SK-N-SH treated with all-trans-retinoic acid at 6 μM for 48 hours (cell line): ENCODE data around the gene OR7A5.

ENCODE experiments used
- ATAC-seq: fragments of 200-7000 bp; cut with Tn5 transposase; 3 replicates; pipeline ENCODE4 v1.9.1; 2020; ENCODE audit warnings: mild to moderate bottlenecking, moderate library complexity
- ARNTL ChIP-seq: fragments of 450-650 bp; formaldehyde crosslinking; IDR thresholded peaks from 2 replicates; pipeline ENCODE4 v1.5.0; 2020; ENCODE audit warnings: low read depth, mild to moderate bottlenecking, moderate library complexity, borderline replicate concordance
- BACH2 ChIP-seq: fragments of 250-450 bp; sonication (Bioruptor Pico); IDR thresholded peaks from 2 replicates; pipeline ENCODE4 v1.9.0; 2021; ENCODE audit warnings: mild to moderate bottlenecking, borderline replicate concordance
- CREB5 ChIP-seq: fragments of 250-450 bp; sonication (Bioruptor Pico); IDR thresholded peaks from 2 replicates; pipeline ENCODE4 v1.5.1; 2020; ENCODE audit warnings: low read depth, mild to moderate bottlenecking, moderate library complexity
- CSDC2 ChIP-seq: fragments of 250-450 bp; sonication (Bioruptor Pico); IDR thresholded peaks from 2 replicates; pipeline ENCODE4 v1.5.0; 2020; ENCODE audit warnings: mild to moderate bottlenecking, moderate library complexity
- ESRRG ChIP-seq: fragments of 250-450 bp; sonication (Bioruptor Pico); IDR thresholded peaks from 2 replicates; pipeline ENCODE4 v1.6.1; 2021; ENCODE audit warnings: mild to moderate bottlenecking
- GLIS3 ChIP-seq: fragments of 250-450 bp; sonication (Bioruptor Pico); IDR thresholded peaks from 2 replicates; pipeline ENCODE4 v1.5.0; 2020; ENCODE audit warnings: mild to moderate bottlenecking, moderate library complexity
- ISL1 ChIP-seq: fragments of 250-450 bp; sonication (Bioruptor Pico); IDR thresholded peaks from 2 replicates; pipeline ENCODE4 v2.1.2; 2022; ENCODE audit warnings: mild to moderate bottlenecking, moderate library complexity
- OSR1 ChIP-seq: fragments of 250-450 bp; sonication (Bioruptor Pico); IDR thresholded peaks from 2 replicates; pipeline ENCODE4 v1.8.0; 2022; ENCODE audit warnings: moderate library complexity, mild to moderate bottlenecking, inconsistent platforms
- PPARA ChIP-seq: fragments of 250-450 bp; sonication (Bioruptor Pico); IDR thresholded peaks from 2 replicates; pipeline ENCODE4 v1.5.0; 2020; ENCODE audit warnings: mild to moderate bottlenecking, borderline replicate concordance
- RARB ChIP-seq: fragments of 250-450 bp; sonication (Bioruptor Pico); IDR thresholded peaks from 2 replicates; pipeline ENCODE4 v1.8.0; 2021; ENCODE audit warnings: mild to moderate bottlenecking, moderate library complexity
- SNAI2 ChIP-seq: fragments of 250-450 bp; sonication (Bioruptor Pico); IDR thresholded peaks from 2 replicates; pipeline ENCODE4 v1.5.0; 2020; ENCODE audit warnings: mild to moderate bottlenecking, moderate library complexity
- TOX ChIP-seq: fragments of 250-450 bp; sonication (Bioruptor Pico); IDR thresholded peaks from 2 replicates; pipeline ENCODE4 v1.8.0; 2021; ENCODE audit warnings: mild to moderate bottlenecking, moderate library complexity, borderline replicate concordance
- ZFP3 ChIP-seq: fragments of 250-450 bp; sonication (Bioruptor Pico); IDR thresholded peaks from 2 replicates; pipeline ENCODE4 v1.5.0; 2020; ENCODE audit warnings: mild to moderate bottlenecking, moderate library complexity
- ZFP30 ChIP-seq: fragments of 450-650 bp; formaldehyde crosslinking; IDR thresholded peaks from 2 replicates; pipeline ENCODE4 v1.5.0; 2022; ENCODE audit warnings: mild to moderate bottlenecking, moderate library complexity
- ZNF565 ChIP-seq: fragments of 450-650 bp; formaldehyde crosslinking; conservative IDR thresholded peaks from 2 replicates; pipeline ENCODE4 v1.5.0; 2020; ENCODE audit warnings: low read depth, mild to moderate bottlenecking, moderate library complexity
- ZNF70 ChIP-seq: fragments of 450-650 bp; formaldehyde crosslinking; IDR thresholded peaks from 2 replicates; pipeline ENCODE4 v1.5.0; 2020; ENCODE audit warnings: mild to moderate bottlenecking, moderate library complexity
- ZNF8 ChIP-seq: fragments of 450-650 bp; formaldehyde crosslinking; IDR thresholded peaks from 2 replicates; pipeline ENCODE4 v1.5.0; 2020; ENCODE audit warnings: mild to moderate bottlenecking, moderate library complexity
- TF ChIP-seq, protein P1 (sequence below): fragments of 250-450 bp; sonication (Bioruptor Pico); IDR thresholded peaks from 2 replicates; pipeline ENCODE4 v1.8.0; 2020; ENCODE audit warnings: mild to moderate bottlenecking, moderate library complexity, borderline replicate concordance
- TF ChIP-seq, protein P2 (sequence below): fragments of 250-450 bp; sonication (Bioruptor Pico); IDR thresholded peaks from 2 replicates; pipeline ENCODE4 v1.8.0; 2021; ENCODE audit warnings: low read depth, mild to moderate bottlenecking, moderate library complexity, borderline replicate concordance
- TF ChIP-seq, protein P3 (sequence below): fragments of 250-450 bp; sonication (Bioruptor Pico); IDR thresholded peaks from 2 replicates; pipeline ENCODE4 v1.5.1; 2021; ENCODE audit warnings: mild to moderate bottlenecking, moderate library complexity
- TF ChIP-seq, protein P4 (sequence below): fragments of 250-450 bp; sonication (Bioruptor Pico); IDR thresholded peaks from 2 replicates; pipeline ENCODE4 v1.5.0; 2020; ENCODE audit warnings: mild to moderate bottlenecking, moderate library complexity

Gene OR7A5

DNA sequence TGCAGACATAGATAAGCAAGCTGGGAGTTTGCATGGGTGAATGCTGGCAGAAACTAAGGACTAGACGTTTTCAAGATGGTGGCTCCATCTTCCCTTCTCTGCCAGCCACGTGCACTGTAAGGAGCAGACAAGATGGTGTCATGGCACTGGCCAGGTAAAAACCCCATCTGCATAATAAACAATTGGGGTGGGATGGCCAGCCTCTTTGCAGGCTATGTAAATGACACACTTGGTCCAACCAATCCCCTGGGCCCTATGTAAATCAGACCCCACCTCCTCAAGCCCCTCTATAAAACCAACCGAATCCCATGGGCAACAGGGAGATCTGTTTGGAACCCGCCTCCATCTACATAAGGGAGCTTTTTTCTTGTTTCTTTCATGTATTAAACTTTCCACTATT lies 2.4 kb upstream of the OR7A5 start:
- TF ChIP-seq, protein P1, sequence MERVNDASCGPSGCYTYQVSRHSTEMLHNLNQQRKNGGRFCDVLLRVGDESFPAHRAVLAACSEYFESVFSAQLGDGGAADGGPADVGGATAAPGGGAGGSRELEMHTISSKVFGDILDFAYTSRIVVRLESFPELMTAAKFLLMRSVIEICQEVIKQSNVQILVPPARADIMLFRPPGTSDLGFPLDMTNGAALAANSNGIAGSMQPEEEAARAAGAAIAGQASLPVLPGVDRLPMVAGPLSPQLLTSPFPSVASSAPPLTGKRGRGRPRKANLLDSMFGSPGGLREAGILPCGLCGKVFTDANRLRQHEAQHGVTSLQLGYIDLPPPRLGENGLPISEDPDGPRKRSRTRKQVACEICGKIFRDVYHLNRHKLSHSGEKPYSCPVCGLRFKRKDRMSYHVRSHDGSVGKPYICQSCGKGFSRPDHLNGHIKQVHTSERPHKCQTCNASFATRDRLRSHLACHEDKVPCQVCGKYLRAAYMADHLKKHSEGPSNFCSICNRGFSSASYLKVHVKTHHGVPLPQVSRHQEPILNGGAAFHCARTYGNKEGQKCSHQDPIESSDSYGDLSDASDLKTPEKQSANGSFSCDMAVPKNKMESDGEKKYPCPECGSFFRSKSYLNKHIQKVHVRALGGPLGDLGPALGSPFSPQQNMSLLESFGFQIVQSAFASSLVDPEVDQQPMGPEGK (CRISPR knock-in tag) = no peak
- TF ChIP-seq, protein P2, sequence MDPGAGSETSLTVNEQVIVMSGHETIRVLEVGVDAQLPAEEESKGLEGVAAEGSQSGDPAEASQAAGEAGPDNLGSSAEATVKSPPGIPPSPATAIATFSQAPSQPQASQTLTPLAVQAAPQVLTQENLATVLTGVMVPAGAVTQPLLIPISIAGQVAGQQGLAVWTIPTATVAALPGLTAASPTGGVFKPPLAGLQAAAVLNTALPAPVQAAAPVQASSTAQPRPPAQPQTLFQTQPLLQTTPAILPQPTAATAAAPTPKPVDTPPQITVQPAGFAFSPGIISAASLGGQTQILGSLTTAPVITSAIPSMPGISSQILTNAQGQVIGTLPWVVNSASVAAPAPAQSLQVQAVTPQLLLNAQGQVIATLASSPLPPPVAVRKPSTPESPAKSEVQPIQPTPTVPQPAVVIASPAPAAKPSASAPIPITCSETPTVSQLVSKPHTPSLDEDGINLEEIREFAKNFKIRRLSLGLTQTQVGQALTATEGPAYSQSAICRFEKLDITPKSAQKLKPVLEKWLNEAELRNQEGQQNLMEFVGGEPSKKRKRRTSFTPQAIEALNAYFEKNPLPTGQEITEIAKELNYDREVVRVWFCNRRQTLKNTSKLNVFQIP (CRISPR knock-in tag) = no peak
- TF ChIP-seq GLIS3 (CRISPR knock-in tag) (no peak), PPARA (CRISPR knock-in tag) (no peak), OSR1 (CRISPR knock-in tag) (no peak), TOX (CRISPR knock-in tag) (no peak), ZNF70 (CRISPR knock-in tag) (no peak), ESRRG (CRISPR knock-in tag) (no peak), ZNF8 (CRISPR knock-in tag) (no peak), ZFP30 (no peak), RARB (no peak), ZNF565 (CRISPR knock-in tag) (no peak), CREB5 (CRISPR knock-in tag) (no peak), BACH2 (CRISPR knock-in tag) (no peak), CSDC2 (CRISPR knock-in tag) (no peak), ZFP3 (no peak), SNAI2 (CRISPR knock-in tag) (no peak)
- TF ChIP-seq, protein P3, sequence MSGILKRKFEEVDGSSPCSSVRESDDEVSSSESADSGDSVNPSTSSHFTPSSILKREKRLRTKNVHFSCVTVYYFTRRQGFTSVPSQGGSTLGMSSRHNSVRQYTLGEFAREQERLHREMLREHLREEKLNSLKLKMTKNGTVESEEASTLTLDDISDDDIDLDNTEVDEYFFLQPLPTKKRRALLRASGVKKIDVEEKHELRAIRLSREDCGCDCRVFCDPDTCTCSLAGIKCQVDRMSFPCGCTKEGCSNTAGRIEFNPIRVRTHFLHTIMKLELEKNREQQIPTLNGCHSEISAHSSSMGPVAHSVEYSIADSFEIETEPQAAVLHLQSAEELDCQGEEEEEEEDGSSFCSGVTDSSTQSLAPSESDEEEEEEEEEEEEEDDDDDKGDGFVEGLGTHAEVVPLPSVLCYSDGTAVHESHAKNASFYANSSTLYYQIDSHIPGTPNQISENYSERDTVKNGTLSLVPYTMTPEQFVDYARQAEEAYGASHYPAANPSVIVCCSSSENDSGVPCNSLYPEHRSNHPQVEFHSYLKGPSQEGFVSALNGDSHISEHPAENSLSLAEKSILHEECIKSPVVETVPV = no peak
- TF ChIP-seq, protein P4, sequence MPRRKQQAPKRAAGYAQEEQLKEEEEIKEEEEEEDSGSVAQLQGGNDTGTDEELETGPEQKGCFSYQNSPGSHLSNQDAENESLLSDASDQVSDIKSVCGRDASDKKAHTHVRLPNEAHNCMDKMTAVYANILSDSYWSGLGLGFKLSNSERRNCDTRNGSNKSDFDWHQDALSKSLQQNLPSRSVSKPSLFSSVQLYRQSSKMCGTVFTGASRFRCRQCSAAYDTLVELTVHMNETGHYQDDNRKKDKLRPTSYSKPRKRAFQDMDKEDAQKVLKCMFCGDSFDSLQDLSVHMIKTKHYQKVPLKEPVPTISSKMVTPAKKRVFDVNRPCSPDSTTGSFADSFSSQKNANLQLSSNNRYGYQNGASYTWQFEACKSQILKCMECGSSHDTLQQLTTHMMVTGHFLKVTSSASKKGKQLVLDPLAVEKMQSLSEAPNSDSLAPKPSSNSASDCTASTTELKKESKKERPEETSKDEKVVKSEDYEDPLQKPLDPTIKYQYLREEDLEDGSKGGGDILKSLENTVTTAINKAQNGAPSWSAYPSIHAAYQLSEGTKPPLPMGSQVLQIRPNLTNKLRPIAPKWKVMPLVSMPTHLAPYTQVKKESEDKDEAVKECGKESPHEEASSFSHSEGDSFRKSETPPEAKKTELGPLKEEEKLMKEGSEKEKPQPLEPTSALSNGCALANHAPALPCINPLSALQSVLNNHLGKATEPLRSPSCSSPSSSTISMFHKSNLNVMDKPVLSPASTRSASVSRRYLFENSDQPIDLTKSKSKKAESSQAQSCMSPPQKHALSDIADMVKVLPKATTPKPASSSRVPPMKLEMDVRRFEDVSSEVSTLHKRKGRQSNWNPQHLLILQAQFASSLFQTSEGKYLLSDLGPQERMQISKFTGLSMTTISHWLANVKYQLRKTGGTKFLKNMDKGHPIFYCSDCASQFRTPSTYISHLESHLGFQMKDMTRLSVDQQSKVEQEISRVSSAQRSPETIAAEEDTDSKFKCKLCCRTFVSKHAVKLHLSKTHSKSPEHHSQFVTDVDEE (CRISPR knock-in tag) = no peak
- no peak for ATAC-seq

GRCh38 chr19:14830702-14831101 lies 4.3 kb downstream of the OR7A5 start:
- ATAC-seq = no peak
- no peak for TF ChIP-seq PPARA (CRISPR knock-in tag)
- no peak for TF ChIP-seq ZNF565 (CRISPR knock-in tag)
- TF ChIP-seq ARNTL (CRISPR knock-in tag) = no peak
- no peak for TF ChIP-seq BACH2 (CRISPR knock-in tag)
- no peak for TF ChIP-seq RARB
- TF ChIP-seq SNAI2 (CRISPR knock-in tag) = no peak
- TF ChIP-seq, protein P1 (CRISPR knock-in tag) = no peak
- TF ChIP-seq CREB5 (CRISPR knock-in tag) = no peak
- TF ChIP-seq, protein P3 = no peak
- TF ChIP-seq ISL1 (CRISPR knock-in tag) = no peak
- no peak for TF ChIP-seq GLIS3 (CRISPR knock-in tag)
- TF ChIP-seq ZFP30 = no peak
- TF ChIP-seq ZFP3 = no peak
- no peak for TF ChIP-seq CSDC2 (CRISPR knock-in tag)
- TF ChIP-seq, protein P2 (CRISPR knock-in tag) = no peak
- TF ChIP-seq ZNF8 (CRISPR knock-in tag) = no peak
- TF ChIP-seq OSR1 (CRISPR knock-in tag) = no peak
